Activated naive CD4-positive, alpha-beta T cell treated with anti-CD3 and anti-CD28 coated beads, Interleukin-2, amount 50 U/mL, for 72 hours (primary cell): ENCODE measurements around the gene SUGP1. TPM values are rescaled to one million over a fixed set of nuclear protein-coding genes. Genes with fewer than 3 reads are reported as not detected.
A peak's percentile ranks its signal among the peaks of the same experiment; 100 is the strongest.

Experiments
- ATAC-seq, 2 donors: fragments of 150-1000 bp; cut with Tn5 transposase; 2 replicates each; pipeline ENCODE4 v1.10.0; 2021; ENCODE audit warnings: mild to moderate bottlenecking in 2 of 2, moderate library complexity in 2 of 2
- DNase-seq, 2 donors: peaks; one replicate each; pipeline ENCODE4 v3.0.0; 2021 to 2022; ENCODE audit warnings: low spot score in 2 of 2
- H3K27ac Mint-ChIP-seq, 2 donors: one replicate each; pipeline ENCODE4 v1.8.0; 2022; ENCODE audit warnings: mild to moderate bottlenecking in 2 of 2, mixed read lengths in 2 of 2
- H3K36me3 Mint-ChIP-seq, 2 donors: one replicate each; pipeline ENCODE4 v1.8.0; 2022; ENCODE audit warnings: mixed read lengths in 2 of 2
- H3K9me3 Mint-ChIP-seq, 2 donors: one replicate each; pipeline ENCODE4 v1.8.0; 2022; ENCODE audit warnings: mixed read lengths in 2 of 2
- total RNA-seq, 2 donors: library from RNA; stranded (reverse); gene quantifications; one replicate each; pipeline ENCODE4 v1.2.3, GENCODE V29; 2022

The SUGP1 gene
- total RNA-seq, 2 donors from 2014 or later = 55.1 to 55.4 TPM

DNA sequence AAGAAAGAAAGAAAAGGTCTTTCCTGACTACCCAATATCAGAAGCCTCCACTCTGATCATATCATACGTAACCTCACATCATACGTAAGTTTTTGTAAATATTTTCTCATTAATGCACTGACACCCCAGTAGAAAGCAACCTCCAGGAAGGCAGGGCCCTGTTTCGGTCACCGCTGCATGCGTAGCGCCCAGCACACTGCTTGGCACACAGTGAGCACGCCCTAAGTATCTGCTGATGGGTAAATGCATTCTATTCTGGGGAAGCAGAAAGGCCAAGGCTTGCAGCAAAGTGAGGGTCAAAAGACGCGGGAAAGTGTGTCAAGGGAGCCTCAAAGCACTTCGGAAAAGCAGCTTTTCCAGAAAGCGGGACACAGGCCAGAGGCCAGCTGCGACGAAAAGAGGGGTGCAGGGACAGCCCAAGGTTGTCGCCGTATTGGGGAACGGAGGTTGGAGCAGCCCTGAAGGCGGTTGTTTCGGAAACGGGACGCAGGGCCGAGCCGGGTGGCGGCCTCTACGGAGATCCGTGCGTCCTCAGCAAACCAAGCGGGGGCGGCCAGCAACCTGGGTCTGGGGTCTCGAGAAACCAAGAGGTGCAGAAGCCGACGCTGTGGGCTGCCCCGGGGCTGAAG is 463 bp downstream of the SUGP1 start:
- H3K9me3 Mint-ChIP-seq = no peaks in the 10 kb centered on the region
- peak; percentile 8 to 11 for ATAC-seq
- H3K27ac Mint-ChIP-seq = peak overlapping the region; percentile 89 to 100
- DNase-seq = peak in 1 of 2 donors; percentile 6
- peaks cover 6 to 10% of the 10 kb centered on the region in 2 donors for H3K36me3 Mint-ChIP-seq

DNA sequence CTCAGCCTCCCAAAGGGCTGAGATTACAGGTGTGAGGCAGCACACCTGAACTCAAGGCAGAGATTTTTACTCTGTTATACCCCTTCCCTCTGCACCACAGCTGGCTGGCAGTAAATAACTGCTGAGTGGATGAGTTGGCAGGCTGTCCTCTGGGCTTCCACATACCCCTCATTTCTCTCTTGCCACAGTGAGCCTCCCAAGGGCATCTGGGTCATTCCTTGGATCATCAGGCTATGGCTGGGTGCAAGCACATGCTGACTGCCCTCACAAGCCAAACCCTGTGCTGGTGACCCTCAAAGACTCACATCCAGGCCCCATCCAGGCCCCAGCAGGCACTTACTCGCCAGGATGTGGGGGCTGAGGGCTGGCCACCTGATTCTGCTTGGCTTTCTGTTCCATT is 4.2 kb downstream of the SUGP1 start:
- peaks cover 5 to 6% of the 10 kb centered on the region in 2 donors for H3K36me3 Mint-ChIP-seq
- DNase-seq = no peak
- peak overlapping the region; percentile 63 to 88 for H3K27ac Mint-ChIP-seq
- no peaks in the 10 kb centered on the region for H3K9me3 Mint-ChIP-seq
- ATAC-seq = no peak

GRCh38 chr19:19315444-19315843 is 4.9 kb downstream of the SUGP1 start:
- peak in 1 of 2 donors; percentile 27 for ATAC-seq
- no peak for DNase-seq
- Mint-ChIP-seq H3K36me3 (peaks cover 5 to 6% of the 10 kb centered on the region in 2 donors), H3K27ac (peak overlapping the region; percentile 43 to 88), H3K9me3 (no peaks in the 10 kb centered on the region)

- H3K9me3 Mint-ChIP-seq = no peaks in the 10 kb centered on the region
- no peak for DNase-seq
- H3K36me3 Mint-ChIP-seq = no peaks in the 10 kb centered on the region
- no peak overlapping the region for H3K27ac Mint-ChIP-seq
- no peak for ATAC-seq
Measured at GRCh38 chr19:19308373-19308772, 11.9 kb downstream of the SUGP1 start.

DNA sequence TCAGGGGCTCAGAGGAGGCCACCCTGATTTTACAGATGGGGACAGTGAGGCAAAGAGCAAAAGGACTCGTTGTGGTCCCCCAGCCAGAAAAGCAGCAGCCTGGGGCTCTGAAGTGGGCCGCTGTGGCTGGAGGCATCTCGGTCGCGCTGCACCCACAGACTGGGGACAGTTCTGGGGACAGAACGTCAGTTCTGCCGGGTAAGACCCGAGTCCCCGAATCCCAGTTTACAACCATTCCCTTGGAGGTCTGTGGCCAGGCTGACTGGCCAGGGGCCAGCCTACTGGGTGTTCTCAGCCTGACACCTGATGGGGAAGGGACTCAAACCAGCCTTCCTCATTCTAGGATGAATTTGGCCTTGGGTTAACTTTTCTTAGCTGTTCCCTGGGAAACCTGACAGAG is 14.1 kb downstream of the SUGP1 start:
- no peak for ATAC-seq

DNA sequence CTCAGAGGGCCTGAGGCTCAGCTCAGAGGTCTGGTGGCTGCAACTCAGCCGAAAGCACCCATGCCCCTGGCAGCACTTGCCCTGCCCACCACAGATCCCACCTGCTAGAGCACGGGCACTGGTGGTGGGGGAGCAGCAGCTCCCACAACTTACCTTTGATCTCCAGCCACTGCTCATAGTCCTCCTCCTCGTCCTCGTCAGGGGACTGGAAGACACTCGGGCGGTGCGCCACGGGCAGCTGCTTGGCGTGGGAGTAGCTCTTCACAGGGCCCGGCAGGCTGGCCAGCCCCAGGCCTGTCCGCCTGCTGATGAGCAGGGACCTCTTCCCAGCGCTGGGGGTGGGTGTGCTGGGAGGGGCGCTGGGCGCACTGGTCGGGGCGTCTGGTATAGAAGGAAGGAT is 14.6 kb downstream of the SUGP1 start:
- ATAC-seq (no peak), DNase-seq (no peak)
- Mint-ChIP-seq H3K36me3 (no peaks in the 10 kb centered on the region), H3K9me3 (no peaks in the 10 kb centered on the region), H3K27ac (no peak overlapping the region)

More for the DNA sequence above, 14.1 kb downstream of the SUGP1 start:
- DNase-seq = no peak
- Mint-ChIP-seq H3K36me3 (no peaks in the 10 kb centered on the region), H3K27ac (no peak overlapping the region), H3K9me3 (no peaks in the 10 kb centered on the region)

GRCh38 chr19:19305066-19305465 is 15.2 kb downstream of the SUGP1 start:
- H3K9me3 Mint-ChIP-seq = no peaks in the 10 kb centered on the region
- DNase-seq (no peak), ATAC-seq (no peak)
- no peaks in the 10 kb centered on the region for H3K36me3 Mint-ChIP-seq
- H3K27ac Mint-ChIP-seq = no peak overlapping the region

DNA sequence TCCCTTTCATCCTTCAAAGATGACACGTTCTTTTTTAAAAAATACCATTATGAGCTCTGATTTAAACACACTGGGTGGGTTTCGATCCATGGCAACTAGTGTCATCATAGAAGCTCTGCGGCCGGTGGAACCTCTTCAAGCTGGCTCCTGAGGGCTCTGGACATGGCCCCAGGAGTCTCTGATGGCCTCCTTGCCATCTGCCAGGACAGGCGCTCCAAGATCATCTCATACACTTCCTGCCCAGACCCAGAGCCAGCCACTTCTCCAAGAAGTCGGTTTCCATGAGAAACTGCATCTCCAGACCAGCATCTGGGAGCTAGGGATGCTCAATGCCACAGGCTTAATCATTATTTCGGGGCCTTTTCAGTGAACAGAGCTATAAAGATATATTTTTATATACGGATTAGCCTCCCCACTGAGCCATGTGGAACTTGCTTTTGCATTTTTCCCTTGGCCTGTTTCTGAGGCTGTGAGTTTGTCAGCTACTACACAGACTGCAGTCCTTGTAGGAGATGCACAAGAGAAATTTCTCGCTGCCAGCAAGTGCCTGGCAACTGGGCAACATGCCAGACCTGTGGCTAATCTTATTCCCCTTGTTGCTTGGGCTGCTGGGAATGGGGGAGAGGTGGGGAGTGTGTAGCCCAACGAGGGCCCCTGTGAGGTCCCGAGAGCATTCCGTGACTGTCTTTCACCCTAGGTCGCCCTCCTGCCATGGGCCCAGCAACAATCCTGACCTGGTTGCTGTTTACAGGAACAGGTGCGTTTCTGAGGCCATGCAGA is 15.9 kb downstream of the SUGP1 start:
- no peaks in the 10 kb centered on the region for H3K9me3 Mint-ChIP-seq
- H3K36me3 Mint-ChIP-seq = no peaks in the 10 kb centered on the region
- DNase-seq = no peak
- no peak for ATAC-seq
- H3K27ac Mint-ChIP-seq = peak overlapping the region in 1 of 2 donors; percentile 36

DNA sequence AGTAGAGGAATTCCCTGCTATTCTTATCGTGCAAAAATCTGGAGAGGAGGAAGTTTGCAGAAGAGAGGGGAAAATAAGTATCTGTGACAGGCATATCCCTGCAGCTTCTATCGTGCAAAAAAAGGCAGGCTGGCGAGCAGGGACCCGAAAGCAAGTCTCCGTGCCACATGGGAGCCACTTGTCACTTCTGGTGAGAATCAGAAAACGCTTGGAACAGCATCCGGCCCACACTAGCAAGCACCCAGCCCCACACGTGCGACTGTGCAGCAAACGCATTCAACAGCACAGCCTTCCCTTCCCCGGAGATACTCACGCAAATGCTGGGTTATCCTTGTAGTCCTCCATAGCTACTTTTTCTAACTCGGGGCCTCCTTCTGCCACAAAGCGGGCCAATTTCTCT is 16.9 kb downstream of the SUGP1 start:
- no peak for ATAC-seq
- no peak for DNase-seq
- Mint-ChIP-seq H3K27ac (no peak overlapping the region), H3K36me3 (no peaks in the 10 kb centered on the region), H3K9me3 (no peaks in the 10 kb centered on the region)

GRCh38 chr19:19300613-19301012 is 19.7 kb downstream of the SUGP1 start:
- DNase-seq (no peak), ATAC-seq (no peak)
- Mint-ChIP-seq H3K9me3 (no peaks in the 10 kb centered on the region), H3K36me3 (no peaks in the 10 kb centered on the region), H3K27ac (peak overlapping the region in 1 of 2 donors; percentile 66)

GRCh38 chr19:19297759-19298158 is 22.6 kb downstream of the SUGP1 start:
- no peak for DNase-seq
- no peak for ATAC-seq
- peaks cover 9 to 20% of the 10 kb centered on the region in 2 donors for H3K36me3 Mint-ChIP-seq
- H3K9me3 Mint-ChIP-seq = no peaks in the 10 kb centered on the region
- H3K27ac Mint-ChIP-seq = peak overlapping the region; percentile 50 to 51

- no peak for DNase-seq
- no peak for ATAC-seq
- H3K27ac Mint-ChIP-seq = peak overlapping the region in 1 of 2 donors; percentile 51
- peaks cover 9 to 27% of the 10 kb centered on the region in 2 donors for H3K36me3 Mint-ChIP-seq
- H3K9me3 Mint-ChIP-seq = no peaks in the 10 kb centered on the region
Measured at GRCh38 chr19:19296953-19297689, 23.2 kb downstream of the SUGP1 start.

DNA sequence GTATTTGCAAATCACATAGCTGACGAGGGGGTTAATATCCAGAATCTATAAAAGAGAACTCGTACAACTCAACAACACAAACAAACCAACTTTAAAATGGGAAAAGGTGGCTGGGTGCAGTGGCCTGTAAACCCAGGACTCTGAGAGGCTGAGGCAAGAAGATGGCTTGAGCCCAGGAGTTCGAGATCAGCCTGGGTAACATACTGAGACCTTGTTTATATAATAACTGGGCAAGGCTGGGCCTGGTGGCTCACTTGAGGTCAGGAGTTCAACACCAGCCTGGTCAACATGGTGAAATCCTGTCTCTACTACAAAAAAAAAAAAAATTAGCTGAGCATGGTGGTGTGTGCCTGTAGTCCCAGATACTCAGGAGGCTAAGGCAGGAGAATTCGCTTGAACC is 25.4 kb downstream of the SUGP1 start:
- Mint-ChIP-seq H3K9me3 (no peaks in the 10 kb centered on the region), H3K36me3 (peaks cover 10 to 35% of the 10 kb centered on the region in 2 donors), H3K27ac (peak overlapping the region in 1 of 2 donors; percentile 25)
- ATAC-seq = no peak
- DNase-seq = no peak

DNA sequence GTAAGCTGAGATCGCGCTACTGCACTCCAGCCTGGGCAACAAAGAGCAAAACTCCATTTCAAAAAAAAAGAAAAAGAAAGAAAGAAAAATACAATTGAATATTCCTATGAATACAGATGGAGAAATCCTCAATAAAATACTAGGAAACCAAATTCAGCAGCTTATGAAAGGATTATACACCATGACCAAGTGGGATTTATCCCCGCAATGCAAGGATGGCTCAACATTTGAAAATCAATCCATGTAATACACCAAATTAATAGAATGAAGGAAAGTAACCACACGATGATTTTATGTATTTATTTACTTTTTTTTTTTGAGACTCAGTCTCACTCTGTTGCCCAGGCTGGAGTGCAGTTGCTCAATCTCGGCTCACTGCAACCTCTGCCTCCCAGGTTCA is 27.7 kb downstream of the SUGP1 start:
- no peak for DNase-seq
- peak overlapping the region in 1 of 2 donors; percentile 44 for H3K27ac Mint-ChIP-seq
- no peak for ATAC-seq
- peaks cover 15 to 42% of the 10 kb centered on the region in 2 donors for H3K36me3 Mint-ChIP-seq
- H3K9me3 Mint-ChIP-seq = no peaks in the 10 kb centered on the region

- no peak for DNase-seq
- ATAC-seq = no peak
- H3K36me3 Mint-ChIP-seq = peaks cover 21% of the 10 kb centered on the region in 2 donors
- H3K9me3 Mint-ChIP-seq = no peaks in the 10 kb centered on the region
- no peak overlapping the region for H3K27ac Mint-ChIP-seq
Measured at GRCh38 chr19:19285686-19286085, 34.6 kb downstream of the SUGP1 start.

DNA sequence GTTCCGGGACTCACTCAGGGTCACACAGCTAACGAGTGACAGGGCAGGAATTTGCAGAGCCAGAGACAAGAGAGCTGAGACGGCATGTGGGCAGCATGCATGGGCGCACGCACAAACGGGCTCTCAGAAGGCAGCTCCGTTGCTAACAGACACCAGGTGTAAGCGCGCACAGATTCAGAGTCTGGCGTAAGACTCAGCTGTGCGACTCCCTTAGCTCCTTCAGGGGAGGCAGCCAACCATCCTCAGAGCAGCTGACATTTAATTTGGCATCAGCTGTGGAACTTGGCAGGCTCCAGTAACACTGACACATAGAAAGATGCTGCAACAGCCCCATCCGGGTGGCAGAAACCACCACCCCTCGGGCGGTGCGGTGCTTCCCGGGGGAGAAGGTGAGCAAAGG is 39.7 kb downstream of the SUGP1 start:
- H3K9me3 Mint-ChIP-seq = no peaks in the 10 kb centered on the region
- peaks cover 10 to 27% of the 10 kb centered on the region in 2 donors for H3K36me3 Mint-ChIP-seq
- ATAC-seq = no peak
- H3K27ac Mint-ChIP-seq = no peak overlapping the region
- no peak for DNase-seq

DNA sequence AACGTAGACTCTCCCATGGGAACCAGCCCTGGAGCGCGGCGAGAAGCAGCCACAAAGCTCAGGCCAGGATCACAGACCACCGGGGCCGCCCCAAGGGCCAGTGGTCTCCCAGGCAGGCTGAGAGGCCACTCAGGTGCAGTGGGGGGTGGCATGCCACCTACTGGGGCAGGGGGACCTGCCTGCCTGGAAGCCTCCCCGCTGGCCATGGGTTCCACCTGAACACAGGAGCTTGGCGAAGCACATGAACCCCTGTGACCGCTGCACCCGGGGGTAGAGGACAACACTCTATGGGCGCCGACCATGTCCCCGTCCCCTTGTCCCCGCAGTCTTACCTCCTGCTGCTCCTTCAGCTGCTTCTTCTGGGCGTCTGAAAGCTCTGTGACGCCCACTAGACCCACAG is 40.5 kb downstream of the SUGP1 start:
- DNase-seq = no peak
- H3K27ac Mint-ChIP-seq = no peak overlapping the region
- no peaks in the 10 kb centered on the region for H3K9me3 Mint-ChIP-seq
- ATAC-seq = no peak
- H3K36me3 Mint-ChIP-seq = peaks cover 10 to 27% of the 10 kb centered on the region in 2 donors
